Measurements from ENCODE around the gene UTS2B.

DNA sequence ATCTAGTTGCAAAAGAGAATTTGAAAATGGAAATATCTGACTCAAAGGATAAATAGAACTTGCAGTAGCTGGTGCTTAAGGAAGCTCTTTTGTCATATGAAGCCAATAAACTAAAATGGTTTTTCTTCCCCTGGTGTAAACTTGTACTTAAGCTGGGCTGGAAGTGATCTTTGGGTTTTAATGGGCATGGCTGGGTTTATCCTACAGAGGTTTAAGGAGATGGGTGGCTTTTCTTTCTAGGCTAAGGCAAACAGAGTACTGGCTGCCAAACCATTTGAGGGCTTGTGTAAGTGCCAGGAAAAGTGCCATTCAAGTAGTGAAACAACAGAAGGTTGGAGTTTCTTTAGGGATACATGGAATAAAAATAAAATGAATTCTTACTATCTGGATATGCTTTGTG is 12.1 kb upstream of the UTS2B start:
- TF ChIP-seq, protein P1, sequence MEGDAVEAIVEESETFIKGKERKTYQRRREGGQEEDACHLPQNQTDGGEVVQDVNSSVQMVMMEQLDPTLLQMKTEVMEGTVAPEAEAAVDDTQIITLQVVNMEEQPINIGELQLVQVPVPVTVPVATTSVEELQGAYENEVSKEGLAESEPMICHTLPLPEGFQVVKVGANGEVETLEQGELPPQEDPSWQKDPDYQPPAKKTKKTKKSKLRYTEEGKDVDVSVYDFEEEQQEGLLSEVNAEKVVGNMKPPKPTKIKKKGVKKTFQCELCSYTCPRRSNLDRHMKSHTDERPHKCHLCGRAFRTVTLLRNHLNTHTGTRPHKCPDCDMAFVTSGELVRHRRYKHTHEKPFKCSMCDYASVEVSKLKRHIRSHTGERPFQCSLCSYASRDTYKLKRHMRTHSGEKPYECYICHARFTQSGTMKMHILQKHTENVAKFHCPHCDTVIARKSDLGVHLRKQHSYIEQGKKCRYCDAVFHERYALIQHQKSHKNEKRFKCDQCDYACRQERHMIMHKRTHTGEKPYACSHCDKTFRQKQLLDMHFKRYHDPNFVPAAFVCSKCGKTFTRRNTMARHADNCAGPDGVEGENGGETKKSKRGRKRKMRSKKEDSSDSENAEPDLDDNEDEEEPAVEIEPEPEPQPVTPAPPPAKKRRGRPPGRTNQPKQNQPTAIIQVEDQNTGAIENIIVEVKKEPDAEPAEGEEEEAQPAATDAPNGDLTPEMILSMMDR (conservative IDR thresholded peaks at IDR 0.05; ENCODE audit: low read depth in 2 of 2) = no peak
- TF ChIP-seq POLR2AphosphoS5 (IDR thresholded peaks at IDR 0.05; ENCODE audit: low read depth) (no peak), JUNB (IDR thresholded peaks at IDR 0.05; ENCODE audit: unreplicated experiment) (no peak), EZH2phosphoT487 (IDR thresholded peaks at IDR 0.05; ENCODE audit: unreplicated experiment) (no peak), ZNF331 (CRISPR knock-in tag; IDR thresholded peaks at IDR 0.05; ENCODE audit: low read depth) (no peak), EZH2 (IDR thresholded peaks at IDR 0.05; ENCODE audit: low read depth, unreplicated experiment) (no peak), CREB1 (CRISPR knock-in tag; IDR thresholded peaks at IDR 0.05; ENCODE audit: low read depth) (no peak), NANOG (IDR thresholded peaks at IDR 0.05; ENCODE audit: borderline replicate concordance) (no peak), STAT1 (IDR thresholded peaks at IDR 0.05; ENCODE audit: unreplicated experiment) (no peak), ZNF114 (CRISPR knock-in tag; IDR thresholded peaks at IDR 0.05) (no peak)
- TF ChIP-seq, protein P2, sequence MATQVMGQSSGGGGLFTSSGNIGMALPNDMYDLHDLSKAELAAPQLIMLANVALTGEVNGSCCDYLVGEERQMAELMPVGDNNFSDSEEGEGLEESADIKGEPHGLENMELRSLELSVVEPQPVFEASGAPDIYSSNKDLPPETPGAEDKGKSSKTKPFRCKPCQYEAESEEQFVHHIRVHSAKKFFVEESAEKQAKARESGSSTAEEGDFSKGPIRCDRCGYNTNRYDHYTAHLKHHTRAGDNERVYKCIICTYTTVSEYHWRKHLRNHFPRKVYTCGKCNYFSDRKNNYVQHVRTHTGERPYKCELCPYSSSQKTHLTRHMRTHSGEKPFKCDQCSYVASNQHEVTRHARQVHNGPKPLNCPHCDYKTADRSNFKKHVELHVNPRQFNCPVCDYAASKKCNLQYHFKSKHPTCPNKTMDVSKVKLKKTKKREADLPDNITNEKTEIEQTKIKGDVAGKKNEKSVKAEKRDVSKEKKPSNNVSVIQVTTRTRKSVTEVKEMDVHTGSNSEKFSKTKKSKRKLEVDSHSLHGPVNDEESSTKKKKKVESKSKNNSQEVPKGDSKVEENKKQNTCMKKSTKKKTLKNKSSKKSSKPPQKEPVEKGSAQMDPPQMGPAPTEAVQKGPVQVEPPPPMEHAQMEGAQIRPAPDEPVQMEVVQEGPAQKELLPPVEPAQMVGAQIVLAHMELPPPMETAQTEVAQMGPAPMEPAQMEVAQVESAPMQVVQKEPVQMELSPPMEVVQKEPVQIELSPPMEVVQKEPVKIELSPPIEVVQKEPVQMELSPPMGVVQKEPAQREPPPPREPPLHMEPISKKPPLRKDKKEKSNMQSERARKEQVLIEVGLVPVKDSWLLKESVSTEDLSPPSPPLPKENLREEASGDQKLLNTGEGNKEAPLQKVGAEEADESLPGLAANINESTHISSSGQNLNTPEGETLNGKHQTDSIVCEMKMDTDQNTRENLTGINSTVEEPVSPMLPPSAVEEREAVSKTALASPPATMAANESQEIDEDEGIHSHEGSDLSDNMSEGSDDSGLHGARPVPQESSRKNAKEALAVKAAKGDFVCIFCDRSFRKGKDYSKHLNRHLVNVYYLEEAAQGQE (IDR thresholded peaks at IDR 0.05; ENCODE audit: unreplicated experiment) = no peak
- TF ChIP-seq, protein P3, sequence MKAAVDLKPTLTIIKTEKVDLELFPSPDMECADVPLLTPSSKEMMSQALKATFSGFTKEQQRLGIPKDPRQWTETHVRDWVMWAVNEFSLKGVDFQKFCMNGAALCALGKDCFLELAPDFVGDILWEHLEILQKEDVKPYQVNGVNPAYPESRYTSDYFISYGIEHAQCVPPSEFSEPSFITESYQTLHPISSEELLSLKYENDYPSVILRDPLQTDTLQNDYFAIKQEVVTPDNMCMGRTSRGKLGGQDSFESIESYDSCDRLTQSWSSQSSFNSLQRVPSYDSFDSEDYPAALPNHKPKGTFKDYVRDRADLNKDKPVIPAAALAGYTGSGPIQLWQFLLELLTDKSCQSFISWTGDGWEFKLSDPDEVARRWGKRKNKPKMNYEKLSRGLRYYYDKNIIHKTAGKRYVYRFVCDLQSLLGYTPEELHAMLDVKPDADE (IDR thresholded peaks at IDR 0.05) = no peak
- TF ChIP-seq, protein P4, sequence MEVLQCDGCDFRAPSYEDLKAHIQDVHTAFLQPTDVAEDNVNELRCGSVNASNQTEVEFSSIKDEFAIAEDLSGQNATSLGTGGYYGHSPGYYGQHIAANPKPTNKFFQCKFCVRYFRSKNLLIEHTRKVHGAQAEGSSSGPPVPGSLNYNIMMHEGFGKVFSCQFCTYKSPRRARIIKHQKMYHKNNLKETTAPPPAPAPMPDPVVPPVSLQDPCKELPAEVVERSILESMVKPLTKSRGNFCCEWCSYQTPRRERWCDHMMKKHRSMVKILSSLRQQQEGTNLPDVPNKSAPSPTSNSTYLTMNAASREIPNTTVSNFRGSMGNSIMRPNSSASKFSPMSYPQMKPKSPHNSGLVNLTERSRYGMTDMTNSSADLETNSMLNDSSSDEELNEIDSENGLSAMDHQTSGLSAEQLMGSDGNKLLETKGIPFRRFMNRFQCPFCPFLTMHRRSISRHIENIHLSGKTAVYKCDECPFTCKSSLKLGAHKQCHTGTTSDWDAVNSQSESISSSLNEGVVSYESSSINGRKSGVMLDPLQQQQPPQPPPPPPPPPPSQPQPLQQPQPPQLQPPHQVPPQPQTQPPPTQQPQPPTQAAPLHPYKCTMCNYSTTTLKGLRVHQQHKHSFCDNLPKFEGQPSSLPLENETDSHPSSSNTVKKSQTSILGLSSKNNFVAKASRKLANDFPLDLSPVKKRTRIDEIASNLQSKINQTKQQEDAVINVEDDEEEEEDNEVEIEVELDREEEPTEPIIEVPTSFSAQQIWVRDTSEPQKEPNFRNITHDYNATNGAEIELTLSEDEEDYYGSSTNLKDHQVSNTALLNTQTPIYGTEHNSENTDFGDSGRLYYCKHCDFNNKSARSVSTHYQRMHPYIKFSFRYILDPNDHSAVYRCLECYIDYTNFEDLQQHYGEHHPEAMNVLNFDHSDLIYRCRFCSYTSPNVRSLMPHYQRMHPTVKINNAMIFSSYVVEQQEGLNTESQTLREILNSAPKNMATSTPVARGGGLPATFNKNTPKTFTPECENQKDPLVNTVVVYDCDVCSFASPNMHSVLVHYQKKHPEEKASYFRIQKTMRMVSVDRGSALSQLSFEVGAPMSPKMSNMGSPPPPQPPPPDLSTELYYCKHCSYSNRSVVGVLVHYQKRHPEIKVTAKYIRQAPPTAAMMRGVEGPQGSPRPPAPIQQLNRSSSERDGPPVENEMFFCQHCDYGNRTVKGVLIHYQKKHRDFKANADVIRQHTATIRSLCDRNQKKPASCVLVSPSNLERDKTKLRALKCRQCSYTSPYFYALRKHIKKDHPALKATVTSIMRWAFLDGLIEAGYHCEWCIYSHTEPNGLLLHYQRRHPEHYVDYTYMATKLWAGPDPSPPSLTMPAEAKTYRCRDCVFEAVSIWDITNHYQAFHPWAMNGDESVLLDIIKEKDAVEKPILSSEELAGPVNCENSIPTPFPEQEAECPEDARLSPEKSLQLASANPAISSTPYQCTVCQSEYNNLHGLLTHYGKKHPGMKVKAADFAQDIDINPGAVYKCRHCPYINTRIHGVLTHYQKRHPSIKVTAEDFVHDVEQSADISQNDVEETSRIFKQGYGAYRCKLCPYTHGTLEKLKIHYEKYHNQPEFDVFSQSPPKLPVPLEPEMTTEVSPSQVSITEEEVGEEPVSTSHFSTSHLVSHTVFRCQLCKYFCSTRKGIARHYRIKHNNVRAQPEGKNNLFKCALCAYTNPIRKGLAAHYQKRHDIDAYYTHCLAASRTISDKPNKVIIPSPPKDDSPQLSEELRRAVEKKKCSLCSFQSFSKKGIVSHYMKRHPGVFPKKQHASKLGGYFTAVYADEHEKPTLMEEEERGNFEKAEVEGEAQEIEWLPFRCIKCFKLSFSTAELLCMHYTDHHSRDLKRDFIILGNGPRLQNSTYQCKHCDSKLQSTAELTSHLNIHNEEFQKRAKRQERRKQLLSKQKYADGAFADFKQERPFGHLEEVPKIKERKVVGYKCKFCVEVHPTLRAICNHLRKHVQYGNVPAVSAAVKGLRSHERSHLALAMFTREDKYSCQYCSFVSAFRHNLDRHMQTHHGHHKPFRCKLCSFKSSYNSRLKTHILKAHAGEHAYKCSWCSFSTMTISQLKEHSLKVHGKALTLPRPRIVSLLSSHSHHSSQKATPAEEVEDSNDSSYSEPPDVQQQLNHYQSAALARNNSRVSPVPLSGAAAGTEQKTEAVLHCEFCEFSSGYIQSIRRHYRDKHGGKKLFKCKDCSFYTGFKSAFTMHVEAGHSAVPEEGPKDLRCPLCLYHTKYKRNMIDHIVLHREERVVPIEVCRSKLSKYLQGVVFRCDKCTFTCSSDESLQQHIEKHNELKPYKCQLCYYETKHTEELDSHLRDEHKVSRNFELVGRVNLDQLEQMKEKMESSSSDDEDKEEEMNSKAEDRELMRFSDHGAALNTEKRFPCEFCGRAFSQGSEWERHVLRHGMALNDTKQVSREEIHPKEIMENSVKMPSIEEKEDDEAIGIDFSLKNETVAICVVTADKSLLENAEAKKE (CRISPR knock-in tag; IDR thresholded peaks at IDR 0.05) = no peak

Measured in GM23338 (cell line).